SKM-1 treated with dmso at 0.1 percent for 144 hours (cell line): ENCODE data around the gene GPR101.
"Not testable (repeated sequence)": the region's sequence is repeated elsewhere in the genome, so short reads cannot be mapped to it uniquely, and the experiment has no call there.

Experiments used
- DNase-seq: peaks from one replicate; lab custom pipeline; 2025; ENCODE audit not compliant: unreplicated experiment; lab: John Stamatoyannopoulos, UW

Gene GPR101

DNA sequence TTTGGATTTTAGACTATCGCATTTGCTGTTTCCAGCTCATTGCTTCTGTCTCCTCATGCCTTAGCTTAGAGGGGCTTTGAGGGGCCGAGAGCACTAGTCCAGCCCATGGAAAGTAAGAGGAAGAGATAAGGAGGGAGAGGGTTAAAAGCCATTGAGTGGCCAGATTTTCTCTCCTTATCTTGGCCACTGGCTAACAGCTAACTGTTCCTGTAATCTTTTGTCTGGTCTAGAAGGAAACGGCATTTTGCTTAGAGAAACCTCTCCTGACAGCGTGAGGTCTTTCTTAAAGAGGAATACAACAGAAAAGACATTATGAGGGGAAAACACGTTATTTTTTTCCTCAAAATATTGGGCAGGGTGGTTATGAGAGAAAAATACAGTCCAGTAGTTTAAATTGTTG, 7.9 kb downstream of the GPR101 start:
- DNase-seq = no peak

DNA sequence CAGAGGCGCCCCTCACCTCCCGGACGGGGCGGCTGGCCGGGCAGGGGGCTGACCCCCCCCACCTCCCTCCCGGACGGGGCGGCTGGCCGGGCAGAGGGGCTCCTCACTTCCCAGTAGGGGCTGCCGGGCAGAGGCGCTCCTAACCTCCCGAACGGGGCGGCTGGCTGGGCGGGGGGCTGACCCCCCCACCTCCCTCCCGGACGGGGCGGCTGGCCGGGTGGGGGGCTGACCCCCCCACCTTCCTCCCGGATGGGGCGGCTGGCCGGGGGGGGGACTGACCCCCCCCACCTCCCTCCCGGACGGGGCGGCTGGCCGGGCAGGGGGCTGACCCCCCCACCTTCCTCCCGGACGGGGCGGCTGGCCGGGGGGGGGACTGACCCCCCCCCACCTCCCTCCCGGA, 33.6 kb downstream of the GPR101 start:
- DNase-seq = not testable (repeated sequence)

DNA sequence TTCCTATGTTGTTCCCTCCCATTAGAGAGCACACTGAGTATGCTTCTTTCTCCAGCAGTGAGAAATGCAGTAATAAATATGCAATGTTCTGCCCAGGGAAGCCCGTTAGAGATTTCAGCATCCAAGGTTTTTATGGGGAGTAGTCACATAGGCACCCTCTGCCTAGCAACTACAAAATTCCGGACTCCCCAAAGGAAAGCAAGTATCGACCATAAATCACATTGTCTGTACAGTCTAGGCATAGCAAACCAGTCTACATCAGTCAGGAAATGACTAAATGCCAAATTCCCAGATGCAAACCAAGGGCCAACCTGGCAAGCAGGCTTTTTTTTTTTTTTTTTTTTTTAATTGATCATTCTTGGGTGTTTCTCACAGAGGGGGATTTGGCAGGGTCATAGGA, 34.8 kb downstream of the GPR101 start:
- DNase-seq = no peak
